ENCODE data around the gene NRF1. TPM values are rescaled to one million over a fixed set of nuclear protein-coding genes. Genes with fewer than 3 reads are reported as not detected.

Gene NRF1
- total RNA-seq, 1 experiment from 2014 or later, result 25.9 TPM

DNA sequence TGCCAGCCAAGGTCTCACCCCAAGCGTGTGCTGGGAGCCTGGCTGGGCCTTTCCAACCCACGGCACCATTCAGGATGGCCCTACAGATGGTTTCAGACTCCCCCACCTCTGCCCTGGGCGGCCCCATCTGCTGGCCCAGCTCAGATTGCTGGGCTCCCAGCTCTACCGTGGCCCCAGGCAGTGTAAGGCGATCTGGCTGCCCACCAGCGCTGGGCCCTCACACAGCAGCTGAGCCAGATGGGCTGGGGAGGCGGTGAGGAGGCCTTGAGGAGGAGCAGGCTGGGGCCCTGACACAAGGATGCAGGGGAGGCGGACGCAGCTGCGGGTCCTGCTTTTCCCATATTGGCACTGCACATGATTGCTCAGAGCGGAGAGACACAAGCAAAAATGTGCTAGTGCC, 162.8 kb downstream of the NRF1 start:
- Histone ChIP-seq H3K4me2 (ENCODE audit: low read length) (no peak overlapping the region), H2AFZ (ENCODE audit: low read depth, low read length, poor library complexity, severe bottlenecking) (no peak overlapping the region), H3K27ac (ENCODE audit: low read depth, low read length) (no peak overlapping the region), H3K79me2 (ENCODE audit: insufficient read depth, low read length) (peaks cover 44% of the 10 kb centered on the region), H4K20me1 (ENCODE audit: insufficient read depth) (no peaks in the 10 kb centered on the region), H3K9me2 (ENCODE audit: insufficient read depth) (no peaks in the 10 kb centered on the region), H3K4me1 (ENCODE audit: control insufficient read depth in 1 of 2, insufficient read depth in 2 of 2, low read length in 2 of 2) (peaks cover 9 to 14% of the 10 kb centered on the region in 2 experiments), H3K9me3 (ENCODE audit: control insufficient read depth in 1 of 2, insufficient read depth in 1 of 2, low read depth in 1 of 2, low read length in 2 of 2) (no peaks in the 10 kb centered on the region), H3K36me3 (ENCODE audit: control insufficient read depth in 1 of 2, insufficient read depth in 2 of 2, low read length in 2 of 2) (no peaks in the 10 kb centered on the region; a peak in 1 of 4 replicates), H3K4me3 (replicated peaks in 1 of 2; ENCODE audit: low read depth in 1 of 2, low read length in 2 of 2) (no peak overlapping the region), H3K9ac (ENCODE audit: low read length) (no peak overlapping the region), H3K27me3 (ENCODE audit: insufficient read depth, low read length) (no peaks in the 10 kb centered on the region)
- POLR2A ChIA-PET, result no interaction called here
- DNase-seq (ENCODE audit: low read depth, low spot score) (no peak), ATAC-seq (no peak)
- BruUV-seq (replicated peaks), result no TSS peak
- intact Hi-C loops (cut with micrococcal nuclease), result no loop called here
- RAD21 ChIA-PET (ENCODE audit: low non-redundant PET in 1 of 2, low total read pairs in 2 of 2, uncharacterized antibody in 2 of 2, unreplicated experiment in 2 of 2), result no interaction called here
- CTCF ChIA-PET, result no interaction called here
- no peak for TF ChIP-seq REST (IDR thresholded peaks at IDR 0.05; ENCODE audit: low read depth)
- TF ChIP-seq CBX3 (IDR thresholded peaks at IDR 0.05; ENCODE audit: low read depth), result no peak
- TF ChIP-seq CTCF (IDR thresholded peaks at IDR 0.05 in 2 of 3, conservative IDR thresholded peaks at IDR 0.05 in 1 of 3; ENCODE audit: borderline replicate concordance in 1 of 3, insufficient read depth in 1 of 3, low read depth in 2 of 3, low read length in 2 of 3), result no peak
- TF ChIP-seq YY1 (IDR thresholded peaks at IDR 0.05; ENCODE audit: extremely low read depth, insufficient replicate concordance, low read depth, low read length), result no peak
- no peak for TF ChIP-seq SRF (IDR thresholded peaks at IDR 0.05; ENCODE audit: low read depth)
- no peak for TF ChIP-seq RAD21 (IDR thresholded peaks at IDR 0.05; ENCODE audit: low read depth)
- TF ChIP-seq EZH2 (IDR thresholded peaks at IDR 0.05), result no peak
